NCI-H1105 treated with DMSO at 0.1 percent for 48 hours (cell line): ENCODE results near the gene KMT2B.
A peak's percentile ranks its signal among the peaks of the same experiment; 100 is the strongest.

ENCODE experiments used
- DNase-seq: peaks from one replicate; lab custom pipeline; 2025; lab: John Stamatoyannopoulos, UW

KMT2B gene

DNA sequence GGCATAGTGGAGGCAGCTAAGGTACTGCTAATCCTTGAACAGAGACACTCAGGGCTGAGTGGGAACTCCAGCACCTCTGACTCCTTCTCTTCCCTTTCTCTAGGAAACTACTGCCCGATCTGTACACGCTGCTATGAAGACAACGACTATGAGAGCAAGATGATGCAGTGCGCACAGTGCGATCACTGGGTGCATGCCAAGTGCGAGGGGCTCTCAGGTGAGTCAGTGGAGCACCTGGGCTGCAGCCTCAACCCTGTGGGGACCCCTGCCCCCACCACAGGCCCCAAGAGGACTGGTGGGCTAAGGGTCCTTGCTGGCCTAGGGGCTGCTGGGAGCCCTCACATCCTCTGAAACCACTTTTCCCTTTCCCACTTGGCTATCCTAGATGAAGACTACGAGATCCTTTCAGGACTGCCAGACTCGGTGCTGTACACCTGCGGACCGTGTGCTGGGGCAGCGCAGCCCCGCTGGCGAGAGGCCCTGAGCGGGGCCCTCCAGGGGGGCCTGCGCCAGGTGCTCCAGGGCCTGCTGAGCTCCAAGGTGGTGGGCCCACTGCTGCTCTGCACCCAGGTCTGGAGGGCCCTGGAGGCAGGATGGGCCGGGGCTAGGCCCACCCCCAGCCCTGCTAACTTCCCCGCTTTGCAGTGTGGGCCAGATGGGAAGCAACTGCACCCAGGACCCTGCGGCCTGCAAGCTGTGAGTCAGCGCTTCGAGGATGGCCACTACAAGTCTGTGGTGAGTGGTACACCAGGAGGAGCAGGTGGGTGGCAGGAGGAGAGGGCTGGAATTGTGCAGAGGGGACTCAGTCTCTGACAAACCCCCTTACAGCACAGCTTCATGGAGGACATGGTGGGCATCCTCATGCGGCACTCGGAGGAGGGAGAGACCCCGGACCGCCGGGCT is 9.5 kb downstream of the KMT2B start:
- no peak for DNase-seq

DNA sequence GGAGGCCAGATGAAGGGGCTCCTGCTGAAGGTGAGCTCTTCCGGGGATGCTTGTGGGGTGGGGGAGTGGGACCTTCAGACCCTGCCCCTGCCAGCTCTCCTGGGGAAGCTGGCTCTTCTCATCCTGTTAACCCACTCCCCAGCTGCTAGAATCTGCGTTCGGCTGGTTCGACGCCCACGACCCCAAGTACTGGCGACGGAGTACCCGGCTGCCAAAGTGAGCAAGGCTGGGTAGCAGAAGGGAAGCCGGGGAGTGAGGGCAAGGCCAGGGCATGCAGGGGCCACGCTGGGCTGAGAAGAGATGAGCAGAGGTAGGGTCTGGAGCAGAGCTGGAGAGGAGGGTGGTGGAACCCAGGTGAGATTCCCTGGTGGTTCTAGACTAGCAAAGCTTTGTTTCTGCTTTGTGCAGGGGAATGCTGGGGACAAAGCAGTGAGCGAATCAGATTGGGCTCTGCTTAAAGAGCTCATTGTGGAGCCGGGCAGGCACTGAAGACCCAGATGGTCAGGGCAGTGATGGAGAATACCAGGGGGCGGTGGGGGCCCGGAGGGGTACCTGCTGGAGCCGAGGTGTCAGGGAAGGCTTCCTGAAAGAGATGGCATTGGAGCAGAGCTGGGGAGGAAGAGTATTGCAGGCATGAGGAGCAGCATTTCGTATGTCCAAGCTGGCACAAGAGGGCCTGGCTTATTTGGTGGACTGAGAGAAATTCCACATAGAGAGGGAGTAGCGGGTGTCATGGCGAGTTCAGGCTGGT is 10.3 kb downstream of the KMT2B start:
- DNase-seq, result no peak

GRCh38 chr19:35729021-35729420 is 11.2 kb downstream of the KMT2B start:
- DNase-seq, result no peak

- no peak for DNase-seq
These were observed 12.0 kb downstream of the KMT2B start for GRCh38 chr19:35729763-35730162.

DNA sequence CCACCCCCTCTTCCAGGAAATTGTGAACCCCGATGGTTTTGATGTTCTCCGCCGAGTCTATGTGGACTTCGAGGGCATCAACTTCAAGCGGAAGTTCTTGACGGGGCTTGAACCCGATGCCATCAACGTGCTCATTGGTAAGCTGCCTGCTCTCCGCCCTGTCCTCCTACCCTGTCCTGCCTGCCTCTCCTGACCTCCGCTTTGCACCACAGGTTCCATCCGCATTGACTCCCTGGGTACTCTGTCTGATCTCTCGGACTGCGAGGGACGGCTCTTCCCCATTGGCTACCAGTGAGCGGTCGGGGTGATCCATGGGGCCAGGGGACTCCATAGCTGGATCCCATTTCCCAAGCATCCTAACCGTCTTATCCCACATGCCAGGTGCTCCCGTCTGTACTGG is 12.5 kb downstream of the KMT2B start:
- DNase-seq, result no peak

GRCh38 chr19:35731353-35731752 is 13.6 kb downstream of the KMT2B start:
- no peak for DNase-seq

GRCh38 chr19:35731779-35732405 is 14.1 kb downstream of the KMT2B start:
- no peak for DNase-seq

DNA sequence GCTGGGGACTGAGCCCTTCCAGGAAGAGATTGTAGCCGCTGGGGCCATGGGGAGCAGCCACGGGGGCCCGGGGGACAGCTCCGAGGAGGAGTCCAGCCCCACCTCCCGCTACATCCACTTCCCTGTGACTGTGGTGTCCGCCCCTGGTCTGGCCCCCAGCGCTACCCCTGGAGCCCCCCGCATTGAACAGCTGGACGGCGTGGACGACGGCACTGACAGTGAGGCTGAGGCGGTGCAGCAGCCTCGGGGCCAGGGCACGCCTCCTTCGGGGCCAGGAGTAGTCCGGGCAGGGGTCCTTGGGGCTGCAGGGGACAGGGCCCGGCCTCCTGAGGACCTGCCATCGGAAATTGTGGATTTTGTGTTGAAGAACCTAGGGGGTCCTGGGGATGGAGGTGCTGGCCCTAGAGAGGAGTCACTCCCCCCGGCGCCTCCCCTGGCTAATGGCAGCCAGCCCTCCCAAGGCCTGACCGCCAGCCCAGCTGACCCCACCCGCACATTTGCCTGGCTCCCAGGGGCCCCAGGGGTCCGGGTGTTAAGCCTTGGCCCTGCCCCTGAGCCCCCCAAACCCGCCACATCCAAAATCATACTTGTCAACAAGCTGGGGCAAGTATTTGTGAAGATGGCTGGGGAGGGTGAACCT is 14.9 kb downstream of the KMT2B start:
- DNase-seq, result no peak

DNA sequence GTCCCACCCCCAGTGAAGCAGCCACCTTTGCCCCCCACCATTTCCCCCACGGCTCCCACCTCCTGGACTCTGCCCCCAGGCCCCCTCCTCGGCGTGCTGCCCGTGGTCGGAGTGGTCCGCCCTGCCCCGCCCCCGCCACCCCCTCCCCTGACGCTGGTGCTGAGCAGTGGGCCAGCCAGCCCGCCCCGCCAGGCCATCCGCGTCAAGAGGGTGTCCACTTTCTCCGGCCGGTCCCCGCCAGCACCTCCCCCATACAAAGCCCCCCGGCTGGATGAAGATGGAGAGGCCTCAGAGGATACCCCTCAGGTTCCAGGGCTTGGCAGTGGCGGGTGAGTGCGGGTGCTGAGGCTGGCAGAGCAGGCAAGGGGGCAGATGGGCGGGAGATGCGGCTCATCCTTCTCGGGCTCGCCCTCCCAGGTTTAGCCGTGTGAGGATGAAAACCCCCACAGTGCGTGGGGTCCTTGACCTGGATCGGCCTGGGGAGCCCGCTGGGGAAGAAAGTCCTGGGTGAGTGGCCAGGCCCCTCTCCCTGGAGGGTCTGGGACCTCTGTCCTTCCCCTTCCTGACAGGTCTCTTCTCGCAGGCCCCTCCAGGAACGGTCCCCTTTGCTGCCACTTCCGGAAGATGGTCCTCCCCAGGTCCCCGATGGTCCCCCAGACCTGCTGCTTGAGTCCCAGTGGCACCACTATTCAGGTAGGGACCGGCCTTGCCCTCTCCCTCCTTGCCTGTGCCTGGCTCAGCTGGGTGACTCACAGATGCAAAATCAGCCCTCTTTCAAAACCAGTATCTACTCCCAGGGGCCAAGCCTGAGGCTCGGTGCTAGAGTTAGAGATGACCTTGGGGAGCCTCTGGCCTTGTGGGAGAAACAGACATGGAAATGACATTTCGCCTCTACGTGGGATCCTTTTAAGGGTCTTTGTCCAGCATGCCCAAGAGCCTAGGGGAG is 15.7 kb downstream of the KMT2B start:
- no peak for DNase-seq

DNA sequence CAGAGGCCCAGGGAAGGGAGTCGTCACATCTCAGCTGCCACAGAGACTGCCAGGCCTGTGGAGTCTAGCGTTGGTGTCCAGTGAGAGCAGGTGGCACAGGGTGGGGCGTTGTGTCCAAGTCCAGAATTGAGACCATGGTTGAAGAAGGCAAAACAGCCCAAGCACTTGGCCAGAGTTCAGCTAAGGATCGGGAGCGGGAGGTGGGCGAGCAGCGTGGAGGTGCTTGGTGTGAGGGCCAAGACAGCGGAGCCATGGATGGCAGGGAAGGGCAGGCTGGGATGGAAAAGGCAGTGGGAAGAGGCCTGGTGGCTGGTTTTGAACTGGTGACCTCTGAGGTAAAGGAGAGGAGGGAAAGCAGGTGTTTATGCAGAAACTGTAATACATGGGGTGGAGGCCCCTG is 16.5 kb downstream of the KMT2B start:
- no peak for DNase-seq

- DNase-seq, result no peak
These were observed 17.1 kb downstream of the KMT2B start for GRCh38 chr19:35734889-35735288.

- no peak for DNase-seq
These were observed 19.4 kb downstream of the KMT2B start for GRCh38 chr19:35736913-35737886.

- no peak for DNase-seq
These were observed 20.5 kb downstream of the KMT2B start for GRCh38 chr19:35738021-35738886.

GRCh38 chr19:35738887-35739229 is 21.1 kb downstream of the KMT2B start:
- DNase-seq, result no peak

DNA sequence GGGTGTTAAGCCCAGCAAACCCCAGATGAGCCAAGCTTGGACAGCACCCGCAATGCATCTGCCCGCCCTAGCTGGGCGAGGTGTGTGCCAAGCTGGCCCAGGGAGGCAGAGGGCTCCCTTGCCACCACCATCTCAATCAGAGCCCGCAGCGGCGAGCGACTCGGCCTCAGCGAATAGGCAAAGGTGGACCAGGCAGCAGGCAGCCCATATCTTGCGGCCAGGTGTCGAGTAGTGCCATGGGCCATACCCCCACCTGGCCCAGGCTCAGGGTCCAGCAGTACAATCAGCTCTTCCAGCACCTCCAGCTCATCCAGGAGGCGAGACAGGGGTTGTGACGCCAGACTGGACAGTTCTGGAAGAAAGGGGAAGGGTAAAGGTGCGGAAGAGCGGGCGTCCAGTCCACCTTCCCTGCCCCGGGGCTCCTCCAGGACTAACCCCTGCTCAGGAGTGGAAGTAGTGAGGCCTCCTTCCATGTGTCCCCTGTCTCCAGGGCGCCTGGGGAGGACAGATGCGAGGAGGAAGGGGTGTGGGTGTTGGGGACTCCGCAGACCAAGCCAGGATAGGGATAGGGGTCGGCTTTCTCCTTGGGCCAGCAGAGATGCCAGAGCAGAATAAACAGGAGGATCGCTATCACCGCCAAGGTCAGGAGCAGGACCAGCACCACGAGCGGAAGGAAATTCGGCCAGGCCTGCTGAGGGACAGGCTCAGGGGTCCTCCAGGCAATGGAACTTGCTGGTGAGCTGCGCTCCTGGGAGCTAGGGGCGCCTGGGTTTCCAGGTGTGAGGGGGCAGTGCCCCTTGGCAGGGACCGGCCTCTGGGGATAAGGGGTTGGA is 21.7 kb downstream of the KMT2B start:
- no peak for DNase-seq

- no peak for DNase-seq
These were observed 22.3 kb downstream of the KMT2B start for GRCh38 chr19:35740108-35740422.

GRCh38 chr19:35740423-35741202 is 22.8 kb downstream of the KMT2B start:
- DNase-seq, result peak; percentile 98

DNA sequence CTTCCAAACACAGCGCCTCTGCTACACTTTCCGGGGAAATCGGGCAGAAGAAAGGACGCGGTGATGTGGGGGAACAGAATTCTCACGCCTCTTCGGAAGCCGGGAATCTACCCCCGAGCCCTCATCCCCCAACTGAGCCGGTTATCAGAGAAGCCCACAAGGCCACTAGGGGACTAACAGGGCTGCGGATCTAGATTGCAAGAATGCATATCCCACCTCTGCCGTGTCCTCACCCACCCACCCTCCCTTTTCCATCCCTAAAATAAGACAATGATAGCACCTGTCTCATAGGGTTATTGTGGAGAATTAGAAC is 23.4 kb downstream of the KMT2B start:
- no peak for DNase-seq
